ENCODE results near the gene ITGB8.
"Not testable (repeated sequence)": the region's sequence is repeated elsewhere in the genome, so short reads cannot be mapped to it uniquely, and the experiment has no call there.

Gene ITGB8

DNA sequence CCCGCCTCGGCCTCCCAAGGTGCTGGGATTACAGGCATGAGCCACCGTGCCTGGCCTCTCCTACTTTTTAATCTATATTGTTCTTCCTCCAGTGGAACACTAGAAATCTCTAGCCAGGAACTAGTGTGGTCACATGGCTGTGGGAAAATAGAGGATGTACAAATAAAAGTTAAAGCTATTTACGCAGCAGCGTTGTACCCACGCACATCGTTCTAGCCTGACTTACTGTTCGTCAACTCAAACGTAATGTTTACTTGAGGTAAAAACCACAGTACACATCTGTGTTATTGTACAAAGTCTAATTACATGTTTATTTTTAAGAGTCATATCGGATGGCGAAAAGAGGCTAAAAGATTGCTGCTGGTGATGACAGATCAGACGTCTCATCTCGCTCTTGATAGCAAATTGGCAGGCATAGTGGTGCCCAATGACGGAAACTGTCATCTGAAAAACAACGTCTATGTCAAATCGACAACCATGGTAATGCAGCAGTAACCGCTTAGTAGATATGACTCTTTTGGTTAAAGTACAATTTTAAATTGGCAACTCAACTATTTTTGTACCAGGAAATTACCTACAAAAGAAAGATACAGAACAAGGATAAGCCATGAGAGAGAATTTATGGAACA is 50.8 kb downstream of the ITGB8 start:
- no peak for DNase-seq (ENCODE audit: low read depth in 3 of 3)

DNA sequence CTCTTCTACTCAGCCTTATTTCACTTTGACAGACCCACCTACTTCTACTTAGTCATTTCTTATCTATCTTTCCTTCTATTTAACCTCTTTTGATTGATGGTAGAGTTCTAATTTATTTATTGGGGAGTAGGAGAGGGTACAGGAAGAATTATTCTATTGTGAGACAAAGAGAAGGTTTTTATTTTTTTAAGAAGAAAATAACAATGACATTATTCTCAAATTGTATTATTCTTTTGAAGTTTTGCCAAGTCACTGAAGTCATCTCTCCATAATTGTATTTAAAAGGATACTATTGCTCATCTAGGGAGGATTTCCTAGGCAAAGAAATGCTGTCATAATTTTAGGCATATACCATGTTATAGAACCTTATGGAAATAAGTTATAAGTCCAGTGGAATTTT is 52.7 kb downstream of the ITGB8 start:
- no peak for DNase-seq (ENCODE audit: low read depth in 3 of 3)

DNA sequence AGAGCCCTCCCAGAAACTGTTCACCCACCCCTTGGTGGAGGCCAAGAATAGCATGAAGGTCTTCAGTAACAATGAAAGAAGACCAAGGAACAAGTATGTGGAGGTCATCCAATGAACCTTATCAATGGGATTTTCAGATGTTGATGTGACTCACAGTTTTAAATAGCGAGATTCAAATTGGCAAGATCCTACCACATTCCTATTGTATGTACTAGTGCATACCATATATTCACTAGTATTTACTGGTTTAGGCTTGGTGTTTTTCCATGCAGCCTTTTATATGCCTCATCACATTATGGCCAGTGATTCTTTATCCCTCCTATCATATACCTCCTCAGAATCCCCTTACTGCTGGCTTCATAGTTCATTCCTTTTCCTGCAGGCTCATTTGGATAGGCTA is 54.4 kb downstream of the ITGB8 start:
- DNase-seq (ENCODE audit: low read depth in 3 of 3), result no peak

DNA sequence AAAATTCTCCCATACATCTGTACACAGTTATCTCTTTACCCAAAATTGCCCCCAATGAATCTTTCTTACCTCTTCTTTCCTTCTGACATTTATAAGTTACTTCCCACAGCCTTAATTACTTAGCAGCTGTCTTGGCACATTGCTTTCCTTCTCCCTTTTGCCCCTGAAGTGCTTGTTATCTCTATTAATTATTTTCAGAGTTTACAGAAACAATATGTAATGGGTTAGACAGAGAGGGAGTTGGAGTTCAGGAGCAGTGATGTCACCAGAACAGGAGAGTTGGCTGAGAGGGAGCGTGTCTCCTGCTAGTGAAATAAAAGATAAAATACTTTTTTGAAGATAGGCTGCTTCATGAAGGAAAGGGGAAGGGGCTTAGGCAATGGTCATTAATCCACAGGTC is 57.4 kb downstream of the ITGB8 start:
- DNase-seq (ENCODE audit: low read depth in 3 of 3), result no peak

DNA sequence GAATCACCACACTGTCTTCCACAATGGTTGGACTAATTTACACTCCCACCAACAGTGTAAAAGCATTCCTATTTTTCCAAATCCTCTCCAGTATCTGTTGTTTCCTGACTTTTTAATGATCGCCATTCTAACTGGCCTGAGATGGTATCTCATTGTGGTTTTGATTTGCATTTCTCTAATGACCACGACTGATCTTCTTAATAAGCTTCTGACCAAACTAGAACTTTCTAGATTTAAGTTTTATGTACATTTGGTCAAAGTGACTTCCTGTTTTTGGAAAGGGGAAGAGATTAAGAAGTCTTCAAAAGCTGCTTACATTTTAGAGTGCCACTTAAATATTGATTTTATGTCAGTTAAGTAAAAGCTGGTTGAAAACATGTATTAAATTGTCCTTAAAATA is 58.5 kb downstream of the ITGB8 start:
- not testable (repeated sequence) for DNase-seq (ENCODE audit: low read depth in 3 of 3)

DNA sequence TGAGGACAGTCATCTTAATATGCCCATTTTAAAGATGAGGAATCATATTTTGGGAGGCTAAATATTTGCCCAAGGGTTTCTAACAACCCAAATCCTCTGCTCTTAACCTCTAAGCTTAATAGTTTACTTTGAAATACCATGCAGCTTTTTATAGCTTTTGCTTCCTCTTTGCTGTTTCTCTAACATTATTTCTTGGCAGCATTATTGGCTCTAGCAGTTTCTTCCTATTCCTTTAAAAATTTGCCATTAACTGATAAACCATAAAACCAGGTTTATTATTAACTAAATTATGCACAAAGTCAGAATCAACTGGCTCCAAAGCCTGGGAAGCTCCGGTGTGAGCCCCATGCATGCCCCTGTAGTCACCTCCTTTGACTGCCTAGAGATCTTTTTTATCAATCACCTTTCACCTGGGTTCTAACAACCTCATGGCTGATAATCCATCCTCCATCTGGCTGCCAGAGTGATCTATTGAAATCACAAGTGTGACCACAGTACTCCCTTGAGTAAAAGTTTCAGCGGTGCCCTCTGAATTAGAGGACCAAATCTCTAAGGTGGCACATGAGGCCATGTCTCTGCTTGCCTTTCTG is 62.4 kb downstream of the ITGB8 start:
- no peak for DNase-seq (ENCODE audit: low read depth in 3 of 3)

DNA sequence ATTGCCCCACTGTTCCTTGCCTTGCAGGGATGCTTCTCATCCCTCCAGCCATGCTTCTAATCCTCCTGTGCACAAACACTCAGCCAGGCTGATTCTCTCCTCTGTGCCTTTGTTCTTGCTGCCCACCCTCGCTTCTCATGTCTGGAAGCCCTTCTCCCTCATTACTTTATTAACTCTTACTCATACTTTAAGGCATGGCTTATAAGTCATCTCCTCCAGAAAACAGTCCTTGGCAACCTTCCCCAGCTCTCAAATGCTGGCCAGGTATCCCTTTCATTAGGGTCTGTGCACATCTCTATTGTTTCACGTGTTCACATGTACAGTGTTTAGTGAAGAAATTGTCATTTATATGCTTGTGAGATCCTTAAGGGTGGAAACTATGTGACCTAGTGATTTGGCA is 62.9 kb downstream of the ITGB8 start:
- no peak for DNase-seq (ENCODE audit: low read depth in 3 of 3)

DNA sequence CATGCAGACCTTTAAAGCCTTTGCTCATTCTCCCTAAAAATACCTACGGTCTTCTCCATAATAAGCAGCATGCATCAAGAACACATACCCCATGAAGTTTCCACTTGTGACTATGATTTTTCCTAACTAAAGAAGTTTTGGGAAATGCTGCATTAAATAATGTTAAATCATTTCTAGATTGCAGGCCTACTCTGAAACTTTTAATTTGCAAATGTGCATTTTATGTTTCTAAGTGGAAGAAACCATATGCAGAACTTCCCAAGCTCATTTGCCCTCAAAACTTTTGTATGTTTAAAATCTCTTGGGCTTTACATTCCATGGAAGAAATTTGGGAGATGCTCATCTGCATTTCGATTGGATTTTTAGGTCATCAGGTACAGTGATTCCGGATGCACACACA is 63.6 kb downstream of the ITGB8 start:
- no peak for DNase-seq (ENCODE audit: low read depth in 3 of 3)

DNA sequence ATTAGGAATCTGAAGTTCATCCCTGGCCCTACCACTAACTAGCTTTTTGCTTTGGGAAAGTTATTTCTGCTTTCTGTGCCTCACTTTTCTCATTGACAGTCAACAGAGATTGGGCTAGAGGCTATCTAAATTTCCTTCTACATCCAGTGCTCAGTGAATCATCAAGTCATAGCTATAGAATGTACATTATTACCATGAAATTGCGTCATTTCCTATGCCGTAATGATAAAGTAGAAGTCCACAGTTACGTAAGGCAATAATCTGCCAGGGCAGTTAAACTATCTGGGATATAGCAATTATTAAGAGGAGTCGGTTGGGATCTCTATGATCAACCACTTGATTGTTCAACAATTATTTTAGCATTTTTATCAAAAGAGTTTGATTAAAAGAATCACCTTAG is 64.4 kb downstream of the ITGB8 start:
- no peak for DNase-seq (ENCODE audit: low read depth in 3 of 3)

DNA sequence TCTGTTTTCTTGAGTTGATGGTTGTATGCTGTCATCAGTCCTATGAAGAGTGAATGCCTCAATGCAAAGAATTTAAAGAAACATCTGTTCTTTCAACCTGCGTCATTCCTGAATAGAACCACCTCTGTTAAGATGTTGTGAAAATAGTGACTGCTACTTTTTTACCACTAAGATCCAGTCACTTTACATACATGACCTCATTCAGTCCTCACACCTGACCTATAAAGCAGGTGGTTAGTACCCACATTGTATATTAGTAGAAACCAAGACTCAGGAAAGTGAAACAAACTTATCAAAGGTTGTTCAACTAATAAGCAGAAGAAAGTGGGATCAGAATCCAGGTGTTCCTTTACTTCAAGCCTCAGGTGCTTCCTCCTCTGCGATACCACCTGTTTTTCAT is 64.8 kb downstream of the ITGB8 start:
- no peak for DNase-seq (ENCODE audit: low read depth in 3 of 3)

DNA sequence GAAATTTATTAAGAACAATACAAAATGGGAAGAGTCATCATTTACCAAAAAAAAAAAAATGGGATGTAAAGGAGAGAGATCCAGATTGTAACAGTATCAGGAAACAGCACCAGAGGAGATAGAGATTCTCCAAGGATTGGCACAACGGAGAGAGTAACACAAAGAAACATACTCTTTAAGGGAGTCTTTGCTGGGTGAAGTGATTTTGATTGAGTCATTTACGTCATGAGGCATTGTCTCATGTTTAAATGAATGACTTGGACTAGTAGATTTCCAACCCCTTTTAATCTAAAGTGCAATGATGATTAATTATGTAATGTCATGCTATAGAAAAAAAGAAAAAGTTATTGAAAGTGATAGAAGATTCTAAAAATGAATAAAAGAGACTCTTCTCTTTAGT is 68.8 kb downstream of the ITGB8 start:
- DNase-seq (ENCODE audit: low read depth in 3 of 3), result no peak

DNA sequence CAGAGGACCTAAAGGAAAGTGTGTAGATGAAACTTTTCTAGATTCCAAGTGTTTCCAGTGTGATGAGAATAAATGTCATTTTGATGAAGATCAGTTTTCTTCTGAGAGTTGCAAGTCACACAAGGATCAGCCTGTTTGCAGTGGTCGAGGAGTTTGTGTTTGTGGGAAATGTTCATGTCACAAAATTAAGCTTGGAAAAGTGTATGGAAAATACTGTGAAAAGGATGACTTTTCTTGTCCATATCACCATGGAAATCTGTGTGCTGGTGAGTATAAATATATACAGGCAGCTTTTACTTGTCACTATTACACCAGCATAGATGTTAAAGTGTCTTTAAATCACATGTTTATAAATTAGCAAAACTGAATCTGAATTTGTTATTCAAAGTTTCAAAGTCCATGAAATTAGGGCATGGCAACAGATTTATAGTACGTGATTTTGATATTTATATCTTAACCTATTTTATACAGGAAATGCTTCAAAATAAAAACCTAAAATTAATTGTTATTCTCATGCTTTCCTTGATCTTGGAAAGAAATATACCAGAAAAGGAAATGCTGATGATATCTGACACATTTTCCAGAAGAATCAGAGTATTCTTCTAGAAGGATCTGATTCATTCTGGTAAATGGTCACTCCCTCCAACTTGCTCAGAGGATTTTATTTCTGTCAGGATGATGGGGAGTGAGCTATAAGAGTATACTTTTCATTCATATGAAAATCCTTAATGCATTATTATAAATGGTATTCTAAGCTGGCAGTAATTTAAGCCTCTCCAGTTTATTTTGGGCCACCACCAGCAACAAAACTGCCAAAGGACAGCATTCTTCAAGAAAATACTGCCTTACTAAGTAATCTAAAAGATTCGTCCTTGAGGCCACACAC is 71.4 kb downstream of the ITGB8 start:
- DNase-seq (ENCODE audit: low read depth in 3 of 3), result no peak

DNA sequence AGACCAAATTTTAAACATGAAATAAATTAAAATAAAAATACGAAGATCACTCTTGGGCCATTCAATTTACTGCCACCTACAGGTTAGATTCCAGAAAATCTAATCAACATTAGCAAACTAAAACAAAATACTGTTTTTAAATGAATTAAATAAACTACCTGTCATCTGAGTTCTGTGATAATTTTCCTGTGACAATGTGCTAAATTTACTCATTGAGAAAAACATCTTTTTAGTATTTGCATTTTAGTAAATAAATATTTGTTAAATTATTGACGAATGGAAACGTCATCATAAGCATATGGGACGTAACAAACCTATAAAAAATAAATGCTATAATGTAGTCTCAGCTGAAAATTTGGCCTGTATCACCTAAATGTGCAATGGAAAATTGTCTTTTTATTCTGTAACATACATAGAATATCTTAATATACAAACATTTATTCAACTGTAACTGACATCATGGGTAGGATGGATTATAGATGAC is 72.1 kb downstream of the ITGB8 start:
- DNase-seq (ENCODE audit: low read depth in 3 of 3), result no peak

DNA sequence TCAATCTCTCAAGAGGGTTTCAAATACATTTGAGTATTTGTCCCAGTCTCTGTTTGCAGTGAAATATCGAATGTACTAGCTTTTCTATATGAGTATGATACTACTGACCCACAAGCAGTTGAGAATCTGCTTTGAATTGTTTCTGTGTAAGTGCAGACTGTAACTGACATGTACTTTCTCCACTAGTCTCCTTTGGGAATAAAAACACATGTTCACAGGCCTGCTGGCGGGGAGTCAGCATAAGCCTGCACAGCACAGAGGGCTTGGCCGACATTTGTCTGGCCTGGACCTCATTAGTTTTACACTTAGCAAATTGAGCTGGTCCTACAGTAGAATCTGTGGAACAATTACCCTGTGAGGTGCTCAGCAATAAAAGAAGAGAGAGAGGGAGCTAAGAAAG is 72.6 kb downstream of the ITGB8 start:
- no peak for DNase-seq (ENCODE audit: low read depth in 3 of 3)

DNA sequence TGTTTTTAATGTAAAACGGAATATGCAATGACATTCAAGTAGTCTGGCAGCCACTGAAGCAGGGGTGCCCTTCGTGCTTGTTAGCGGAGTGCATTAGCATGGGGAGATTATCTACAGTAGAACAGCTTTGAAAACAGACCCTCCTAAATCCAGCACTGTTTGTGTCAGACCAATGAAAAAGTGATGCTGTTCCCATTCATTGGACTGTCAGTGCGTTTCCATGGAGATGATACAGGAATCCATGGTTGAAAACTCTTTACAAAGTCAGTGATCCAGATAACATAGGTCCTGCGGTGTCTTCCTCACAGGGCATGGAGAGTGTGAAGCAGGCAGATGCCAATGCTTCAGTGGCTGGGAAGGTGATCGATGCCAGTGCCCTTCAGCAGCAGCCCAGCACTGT is 73.6 kb downstream of the ITGB8 start:
- no peak for DNase-seq (ENCODE audit: low read depth in 3 of 3)

DNA sequence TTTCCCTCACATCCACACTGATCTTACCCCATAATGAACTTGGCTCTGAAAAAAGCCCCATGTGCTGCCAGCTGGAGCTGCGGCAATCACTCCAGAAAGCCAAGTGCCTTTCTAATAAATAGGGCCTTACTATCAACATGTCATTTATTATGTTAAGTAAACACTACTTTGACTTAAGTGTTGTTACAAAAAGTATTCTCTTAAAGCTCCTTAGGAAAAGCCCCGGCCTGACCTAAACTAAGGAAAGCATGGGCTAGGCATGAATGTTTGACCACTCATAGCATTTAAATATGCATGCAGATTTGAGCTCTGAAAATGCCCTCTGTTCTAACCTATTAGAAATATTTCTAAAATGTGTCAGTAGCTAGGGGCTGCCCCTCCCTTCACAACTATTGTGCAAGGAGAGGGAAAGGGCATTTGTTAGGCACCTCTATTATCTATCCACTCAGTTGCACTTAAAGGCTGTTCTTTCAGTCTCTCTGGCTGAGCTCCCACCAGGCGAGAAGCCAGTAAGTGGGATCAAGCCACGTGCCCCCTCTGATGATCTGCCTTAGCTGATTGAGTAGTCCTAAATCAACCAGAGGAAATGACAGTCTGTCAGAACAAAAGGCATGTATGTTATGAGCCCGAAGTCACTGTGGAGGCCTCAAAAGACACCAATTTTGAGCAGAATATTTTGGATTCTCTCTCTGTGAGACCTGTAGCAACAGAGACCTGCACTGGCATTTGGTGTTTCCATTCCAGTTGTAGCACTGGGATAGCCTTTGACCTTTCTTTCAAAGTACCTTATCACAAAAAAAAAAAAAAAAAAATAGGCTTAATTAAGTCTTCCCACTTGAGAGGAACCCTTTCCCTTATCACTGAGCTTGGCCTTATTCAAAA is 77.1 kb downstream of the ITGB8 start:
- DNase-seq (ENCODE audit: low read depth in 3 of 3), result no peak

DNA sequence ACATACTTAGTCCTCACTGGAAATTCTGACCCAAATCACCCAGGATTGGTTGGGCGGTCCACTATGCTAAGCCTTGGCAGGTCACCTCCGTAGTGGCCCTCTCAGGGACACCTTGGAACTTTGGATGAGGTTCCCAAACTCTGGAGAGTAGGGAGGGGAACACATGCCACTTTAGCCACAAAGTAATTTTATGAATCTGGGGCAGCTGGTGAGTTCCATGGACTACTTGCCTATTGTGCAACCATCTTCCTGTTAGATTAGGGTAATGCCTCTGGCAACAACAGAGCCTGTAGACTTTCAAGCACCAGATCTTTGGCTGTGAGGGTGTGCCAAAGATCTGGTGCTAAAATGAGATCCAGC is 77.7 kb downstream of the ITGB8 start:
- no peak for DNase-seq (ENCODE audit: low read depth in 3 of 3)

DNA sequence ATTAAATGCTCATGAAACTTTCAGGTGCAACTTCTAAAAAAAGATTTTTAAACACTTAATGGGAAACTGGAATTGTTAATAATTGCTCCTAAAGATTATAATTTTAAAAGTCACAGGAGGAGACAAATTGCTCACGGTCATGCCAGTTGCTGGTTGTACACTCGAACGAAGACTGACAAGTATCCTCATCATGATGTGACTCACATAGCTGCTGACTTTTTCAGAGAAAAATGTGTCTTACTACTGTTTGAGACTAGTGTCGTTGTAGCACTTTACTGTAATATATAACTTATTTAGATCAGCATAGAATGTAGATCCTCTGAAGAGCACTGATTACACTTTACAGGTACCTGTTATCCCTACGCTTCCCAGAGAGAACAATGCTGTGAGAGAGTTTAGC is 79.3 kb downstream of the ITGB8 start:
- no peak for DNase-seq (ENCODE audit: low read depth in 3 of 3)

DNA sequence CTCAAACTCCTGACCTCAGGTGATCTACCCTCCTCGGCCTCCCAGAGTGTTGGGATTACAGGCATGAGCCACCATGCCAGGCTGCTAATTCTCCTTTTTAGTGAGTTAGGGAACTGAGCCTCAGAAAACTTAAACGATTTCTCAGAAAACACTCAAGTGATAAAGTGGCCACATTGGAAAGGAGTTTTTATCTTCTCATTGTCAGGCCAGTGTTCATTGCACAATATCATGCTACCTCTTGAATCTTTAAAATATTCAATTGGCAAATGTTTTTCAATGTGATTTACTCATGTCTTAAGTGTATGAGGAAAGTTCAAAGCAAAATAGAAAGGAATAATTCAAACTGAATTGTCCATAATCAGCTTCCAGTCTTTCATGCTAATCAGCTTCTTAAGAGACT is 80.7 kb downstream of the ITGB8 start:
- no peak for DNase-seq (ENCODE audit: low read depth in 3 of 3)

DNA sequence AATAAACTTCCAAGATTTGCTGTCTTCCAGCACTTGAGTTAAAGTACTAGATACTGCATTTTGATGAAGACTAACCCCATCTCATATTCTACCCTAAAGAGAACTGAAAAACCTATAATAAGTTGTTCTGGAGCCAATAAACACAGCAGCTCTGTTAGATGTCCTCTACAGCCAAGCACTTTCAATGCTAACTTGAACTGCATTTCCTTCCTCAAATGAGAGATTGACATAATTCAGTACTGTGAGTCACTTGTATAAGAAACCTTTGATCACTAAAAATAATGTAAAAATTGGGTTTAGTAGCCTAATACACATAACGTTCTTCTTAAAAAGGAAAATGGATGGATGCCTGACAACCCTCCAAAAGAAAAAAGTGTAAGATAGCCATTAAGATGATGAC is 81.3 kb downstream of the ITGB8 start:
- DNase-seq (ENCODE audit: low read depth in 3 of 3), result no peak

DNA sequence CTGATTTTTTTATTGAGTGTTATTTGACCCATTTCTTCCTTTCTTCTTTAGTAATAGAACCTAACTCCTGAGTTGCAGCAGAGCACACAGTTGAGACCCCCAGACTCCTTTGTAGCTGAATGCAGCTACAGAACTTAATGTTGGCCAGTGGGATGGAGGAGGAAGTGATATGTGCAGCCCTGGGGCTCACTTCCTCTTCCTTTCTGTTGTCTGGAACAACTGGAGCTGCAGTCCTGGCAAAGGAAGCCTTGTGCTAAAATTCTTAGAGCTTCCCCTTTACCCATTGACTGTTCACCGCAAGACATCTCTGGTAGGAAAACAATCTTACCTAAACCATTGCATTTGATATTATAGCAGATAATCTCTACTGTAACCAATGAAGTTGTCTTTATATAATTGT is 86.6 kb downstream of the ITGB8 start:
- DNase-seq (ENCODE audit: low read depth in 3 of 3), result no peak

Measured in stimulated activated CD4-positive, alpha-beta T cell treated with anti-CD3 and anti-CD28 coated beads, TNF-alpha, amount 100 ng/mL, for 24 hours (primary cell).